ENCODE results near the gene CXCR6. TPM values are rescaled to one million over a fixed set of nuclear protein-coding genes. Genes with fewer than 3 reads are reported as not detected.

CXCR6 gene
- polyA plus RNA-seq, 1 donor from 2014 or later: not detected

GRCh38 chr3:45951946-45952345 is 8.7 kb downstream of the CXCR6 start:
- Histone ChIP-seq H3K9ac (ENCODE audit: low read length) (no peak overlapping the region), H3K9me2 (ENCODE audit: insufficient read depth, low read length) (no peaks in the 10 kb centered on the region), H3K36me3 (ENCODE audit: insufficient read depth, low read length) (no peaks in the 10 kb centered on the region), H2AFZ (ENCODE audit: low read depth, low read length) (no peak overlapping the region), H3K79me2 (replicated peaks; ENCODE audit: insufficient read depth, low read length) (no peaks in the 10 kb centered on the region), H3K27ac (ENCODE audit: low read length) (no peak overlapping the region), H4K20me1 (ENCODE audit: insufficient read depth) (no peaks in the 10 kb centered on the region), H3K4me2 (ENCODE audit: low read length) (no peak overlapping the region), H3K4me3 (ENCODE audit: low read length) (no peak overlapping the region), H3F3A (ENCODE audit: insufficient read depth, low read length, poor library complexity, severe bottlenecking) (no peaks in the 10 kb centered on the region), H3K27me3 (ENCODE audit: insufficient read depth, low read depth, low read length) (no peaks in the 10 kb centered on the region), H3K9me3 (ENCODE audit: low read length) (no peaks in the 10 kb centered on the region)
- TF ChIP-seq, protein P1, sequence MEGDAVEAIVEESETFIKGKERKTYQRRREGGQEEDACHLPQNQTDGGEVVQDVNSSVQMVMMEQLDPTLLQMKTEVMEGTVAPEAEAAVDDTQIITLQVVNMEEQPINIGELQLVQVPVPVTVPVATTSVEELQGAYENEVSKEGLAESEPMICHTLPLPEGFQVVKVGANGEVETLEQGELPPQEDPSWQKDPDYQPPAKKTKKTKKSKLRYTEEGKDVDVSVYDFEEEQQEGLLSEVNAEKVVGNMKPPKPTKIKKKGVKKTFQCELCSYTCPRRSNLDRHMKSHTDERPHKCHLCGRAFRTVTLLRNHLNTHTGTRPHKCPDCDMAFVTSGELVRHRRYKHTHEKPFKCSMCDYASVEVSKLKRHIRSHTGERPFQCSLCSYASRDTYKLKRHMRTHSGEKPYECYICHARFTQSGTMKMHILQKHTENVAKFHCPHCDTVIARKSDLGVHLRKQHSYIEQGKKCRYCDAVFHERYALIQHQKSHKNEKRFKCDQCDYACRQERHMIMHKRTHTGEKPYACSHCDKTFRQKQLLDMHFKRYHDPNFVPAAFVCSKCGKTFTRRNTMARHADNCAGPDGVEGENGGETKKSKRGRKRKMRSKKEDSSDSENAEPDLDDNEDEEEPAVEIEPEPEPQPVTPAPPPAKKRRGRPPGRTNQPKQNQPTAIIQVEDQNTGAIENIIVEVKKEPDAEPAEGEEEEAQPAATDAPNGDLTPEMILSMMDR (IDR thresholded peaks at IDR 0.05; ENCODE audit: poor library complexity, severe bottlenecking): no peak
- TF ChIP-seq REST (IDR thresholded peaks at IDR 0.05; ENCODE audit: borderline replicate concordance) (no peak), RAD21 (conservative IDR thresholded peaks at IDR 0.05) (no peak), POLR2AphosphoS5 (IDR thresholded peaks at IDR 0.05) (no peak), SMC3 (conservative IDR thresholded peaks at IDR 0.05; ENCODE audit: poor library complexity) (no peak), MXI1 (conservative IDR thresholded peaks at IDR 0.05; ENCODE audit: poor library complexity, severe bottlenecking) (no peak)

GRCh38 chr3:45952456-45952855 is 9.2 kb downstream of the CXCR6 start:
- H4K20me1 ChIP-seq (ENCODE audit: insufficient read depth): no peaks in the 10 kb centered on the region
- TF ChIP-seq SMC3 (conservative IDR thresholded peaks at IDR 0.05; ENCODE audit: poor library complexity) (no peak), RAD21 (conservative IDR thresholded peaks at IDR 0.05) (no peak), MXI1 (conservative IDR thresholded peaks at IDR 0.05; ENCODE audit: poor library complexity, severe bottlenecking) (no peak), TAF1 (IDR thresholded peaks at IDR 0.05; ENCODE audit: low read depth) (no peak), EP300 (conservative IDR thresholded peaks at IDR 0.05; ENCODE audit: poor library complexity, severe bottlenecking) (no peak), EZH2 (IDR thresholded peaks at IDR 0.05; ENCODE audit: borderline replicate concordance, insufficient read depth, low read length, poor library complexity, severe bottlenecking) (no peak), REST (IDR thresholded peaks at IDR 0.05; ENCODE audit: borderline replicate concordance) (no peak), POLR2AphosphoS5 (IDR thresholded peaks at IDR 0.05) (no peak)
- TF ChIP-seq, protein P1 (IDR thresholded peaks at IDR 0.05; ENCODE audit: poor library complexity, severe bottlenecking): no peak
- H3K9ac ChIP-seq (ENCODE audit: low read length): no peak overlapping the region
- no peak overlapping the region for H2AFZ ChIP-seq (ENCODE audit: low read depth, low read length)
- H3K4me3 ChIP-seq (ENCODE audit: low read length): no peak overlapping the region
- no peaks in the 10 kb centered on the region for H3K9me2 ChIP-seq (ENCODE audit: insufficient read depth, low read length)
- H3K27me3 ChIP-seq (ENCODE audit: insufficient read depth, low read depth, low read length): no peaks in the 10 kb centered on the region
- H3F3A ChIP-seq (ENCODE audit: insufficient read depth, low read length, poor library complexity, severe bottlenecking): no peaks in the 10 kb centered on the region
- H3K9me3 ChIP-seq (ENCODE audit: low read length): no peaks in the 10 kb centered on the region
- H3K79me2 ChIP-seq (replicated peaks; ENCODE audit: insufficient read depth, low read length): no peaks in the 10 kb centered on the region
- H3K4me2 ChIP-seq (ENCODE audit: low read length): no peak overlapping the region
- no peaks in the 10 kb centered on the region for H3K36me3 ChIP-seq (ENCODE audit: insufficient read depth, low read length)
- H3K27ac ChIP-seq (ENCODE audit: low read length): no peak overlapping the region

Data from neural cell (in vitro differentiated cells).